Erythroblast (primary cell): ENCODE results near the gene RAD51B.

Source experiments
- GATA1 ChIP-seq: IDR thresholded peaks from 2 replicates; pipeline ENCODE4 v1.6.1; 2011; ENCODE audit warnings: low read depth, mild to moderate bottlenecking, control low read depth, low read length, moderate library complexity
- POLR2A ChIP-seq: IDR thresholded peaks from 2 replicates; pipeline ENCODE4 v1.6.1; 2011; ENCODE audit warnings: mild to moderate bottlenecking, low read length

DNA sequence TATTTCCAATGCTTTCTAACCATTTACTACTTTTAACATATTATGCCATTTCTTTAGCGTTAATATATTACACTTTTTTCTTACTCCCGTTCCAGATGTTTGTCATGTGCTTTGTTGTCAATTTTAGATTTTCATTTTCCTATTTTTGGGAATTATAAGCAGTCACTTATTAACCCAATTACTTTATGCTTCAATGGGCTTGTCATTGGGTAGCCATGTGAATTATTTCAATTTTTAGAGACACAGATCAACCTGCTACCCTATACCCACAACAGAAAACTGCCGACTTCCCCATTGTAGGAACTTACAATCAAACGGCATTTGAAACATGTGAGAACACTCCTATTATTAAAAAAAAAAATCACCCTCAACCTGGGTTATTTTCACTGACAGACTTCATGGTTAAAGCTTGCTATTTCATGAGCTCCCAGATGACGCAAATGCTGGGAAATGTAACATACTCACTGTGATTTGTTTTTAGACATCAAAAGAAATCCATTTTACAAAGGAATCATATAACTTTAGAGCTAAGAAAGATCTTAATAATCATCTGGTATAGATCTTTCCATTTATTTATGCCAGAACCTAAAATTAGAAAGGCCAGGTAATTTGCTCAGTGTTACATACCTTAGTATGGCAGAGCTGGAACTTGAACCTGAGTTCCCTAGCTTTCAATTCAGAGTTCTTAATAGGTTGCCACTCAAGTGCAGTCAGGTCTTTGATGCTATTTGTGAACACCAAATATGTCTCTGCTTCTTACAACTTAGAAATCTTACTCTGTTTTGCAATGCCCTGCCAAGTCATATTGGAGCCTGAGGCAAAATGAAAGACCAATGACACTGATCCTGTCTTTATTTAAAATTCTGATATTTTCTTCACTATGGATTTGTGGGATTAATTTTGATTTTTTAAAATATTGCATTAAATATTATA is 340.4 kb downstream of the RAD51B start:
- TF ChIP-seq POLR2A (no peak), GATA1 (no peak)
